Astrocyte (in vitro differentiated cells and primary cell): ENCODE measurements around the gene RNF152.

Source experiments
- CTCF ChIP-seq: IDR thresholded peaks from 2 replicates; pipeline ENCODE4 v1.5.1; 2011; ENCODE audit warnings: low read depth, mild to moderate bottlenecking, inconsistent platforms, low read length, moderate library complexity; ENCODE audit not compliant: insufficient read depth
- EZH2 ChIP-seq: IDR thresholded peaks from 2 replicates; pipeline ENCODE4 v1.6.1; 2012; ENCODE audit warnings: mild to moderate bottlenecking, low read length, inconsistent platforms; ENCODE audit not compliant: insufficient read depth

GRCh38 chr18:61892683-61893308 lies at the start of gene RNF152:
- no peak for TF ChIP-seq CTCF
- TF ChIP-seq EZH2, result no peak
